Gastroesophageal sphincter (tissue), 4 donors: Measurements from ENCODE around the gene WDR5B. TPM values are rescaled to one million over a fixed set of nuclear protein-coding genes. Genes with fewer than 3 reads are reported as not detected.

Source experiments
- ATAC-seq: fragments of 150-250 bp; one replicate; pipeline ENCODE4 v1.9.1; 2016; ENCODE audit warnings: mild to moderate bottlenecking, moderate library complexity
- H3K27ac ChIP-seq, 4 donors: fragments of 200-600 bp; sonication (generic) in 3 of 4; 1 replicate in 3 of 4; 2 replicates in 1 of 4; pipeline ENCODE4 v1.5.1; 2016 to 2019
- H3K27me3 ChIP-seq: fragments of 200-600 bp; sonication (generic); one replicate; pipeline ENCODE4 v1.5.1; 2019
- H3K36me3 ChIP-seq, 2 donors: fragments of 200-600 bp; sonication (generic); one replicate each; pipeline ENCODE4 v1.5.1; 2019; ENCODE audit warnings: control low read depth in 1 of 2
- H3K4me1 ChIP-seq, 3 donors: fragments of 200-600 bp; sonication (generic); 1 replicate in 2 of 3; 2 replicates in 1 of 3; pipeline ENCODE4 v1.5.1; 2016 to 2019; ENCODE audit warnings: control low read depth in 2 of 3
- H3K4me3 ChIP-seq, 2 donors: fragments of 200-600 bp; sonication (generic); one replicate each; pipeline ENCODE4 v1.5.1; 2019; ENCODE audit warnings: mild to moderate bottlenecking in 1 of 2, moderate library complexity in 1 of 2
- H3K9me3 ChIP-seq, 3 donors: fragments of 200-600 bp; sonication (generic); one replicate each; pipeline ENCODE4 v1.5.1; 2017 to 2019; ENCODE audit warnings: control low read depth in 2 of 3
- CTCF ChIP-seq, 4 experiments: fragments of 200-600 bp in 2 of 4; fragments of 450-650 bp in 2 of 4; sonication (generic) in 1 of 4; IDR thresholded peaks; one replicate each; pipeline ENCODE4 v1.5.1; 2017 to 2019; ENCODE audit warnings: antibody characterized with exemption in 4 of 4, mild to moderate bottlenecking in 2 of 4, moderate library complexity in 2 of 4
- EP300 ChIP-seq: sonication (generic); formaldehyde crosslinking; IDR thresholded peaks from one replicate; pipeline ENCODE4 v1.6.1; 2017; ENCODE audit warnings: antibody characterized with exemption, mild to moderate bottlenecking
- POLR2A ChIP-seq, 2 donors: fragments of 450-650 bp; IDR thresholded peaks; one replicate each; pipeline ENCODE4 v1.6.1; 2017; ENCODE audit warnings: antibody characterized with exemption in 2 of 2, mild to moderate bottlenecking in 2 of 2, moderate library complexity in 1 of 2
- POLR2AphosphoS5 ChIP-seq: sonication (generic); formaldehyde crosslinking; IDR thresholded peaks from one replicate; pipeline ENCODE4 v1.6.1; 2017; ENCODE audit warnings: antibody characterized with exemption
- WGBS, 2 donors: methylation state at CpG; one replicate each; pipeline ENCODE4 v1.1.5; 2018; ENCODE audit warnings: low coverage in 1 of 2; 5-methylcytosine and 5-hydroxymethylcytosine counted together
- total RNA-seq, 4 donors: library from RNA; depleted of rRNA; stranded (reverse); fragments of >200 nt; gene quantifications; one replicate each; pipeline ENCODE4 v1.1.0, GENCODE V29; 2016

WDR5B gene
- total RNA-seq, 4 donors from 2014 or later, result 3.7 to 7.5 (median 4.1) TPM

- no peak for TF ChIP-seq POLR2AphosphoS5
- no peak for TF ChIP-seq POLR2A (IDR thresholded peaks at IDR 0.05)
- TF ChIP-seq EP300, result no peak
- TF ChIP-seq CTCF (IDR thresholded peaks at IDR 0.05), result no peak
- Histone ChIP-seq H3K27ac (no peak overlapping the region), H3K4me1 (peaks cover 0 to 21% (median 5%) of the 10 kb centered on the region in 3 donors), H3K9me3 (no peaks in the 10 kb centered on the region), H3K4me3 (no peak overlapping the region), H3K27me3 (no peaks in the 10 kb centered on the region), H3K36me3 (peaks cover 10 to 78% of the 10 kb centered on the region in 2 donors)
- 56 to 82% methylated on average over 1 to 4 of the region's 4 CpGs for WGBS, 2 donors
- ATAC-seq, result no peak
Observed at GRCh38 chr3:122410111-122410510, 5.8 kb downstream of the WDR5B start.

GRCh38 chr3:122409446-122409845 lies 6.4 kb downstream of the WDR5B start:
- 61 to 73% methylated on average over 3 to 4 of the region's 6 CpGs for WGBS, 2 donors

GRCh38 chr3:122407946-122408345 lies 7.9 kb downstream of the WDR5B start:
- Histone ChIP-seq H3K9me3 (no peaks in the 10 kb centered on the region), H3K27me3 (no peaks in the 10 kb centered on the region), H3K27ac (no peak overlapping the region), H3K36me3 (peaks cover 10 to 95% of the 10 kb centered on the region in 2 donors), H3K4me1 (no peaks in the 10 kb centered on the region), H3K4me3 (no peak overlapping the region)
- ATAC-seq, result no peak
- 67 to 100% methylated on average over 1 of the region's 1 CpG for WGBS, 2 donors
- TF ChIP-seq POLR2A (IDR thresholded peaks at IDR 0.05) (no peak), EP300 (no peak), POLR2AphosphoS5 (no peak), CTCF (IDR thresholded peaks at IDR 0.05) (no peak)

More at GRCh38 chr3:122409446-122409845, 6.4 kb downstream of the WDR5B start:
- no peak for ATAC-seq
- H3K4me1 ChIP-seq, result peaks cover 0 to 14% (median 0%) of the 10 kb centered on the region in 3 donors
- H3K27ac ChIP-seq, result no peak overlapping the region
- H3K27me3 ChIP-seq, result no peaks in the 10 kb centered on the region
- TF ChIP-seq EP300 (no peak), POLR2AphosphoS5 (no peak), CTCF (IDR thresholded peaks at IDR 0.05) (no peak), POLR2A (IDR thresholded peaks at IDR 0.05) (no peak)
- peaks cover 10 to 85% of the 10 kb centered on the region in 2 donors for H3K36me3 ChIP-seq
- H3K4me3 ChIP-seq, result no peak overlapping the region
- H3K9me3 ChIP-seq, result no peaks in the 10 kb centered on the region

GRCh38 chr3:122406198-122406597 lies 9.7 kb downstream of the WDR5B start:
- H3K27ac ChIP-seq, result no peak overlapping the region
- H3K9me3 ChIP-seq, result no peaks in the 10 kb centered on the region
- H3K27me3 ChIP-seq, result no peaks in the 10 kb centered on the region
- peaks cover 10 to 88% of the 10 kb centered on the region in 2 donors for H3K36me3 ChIP-seq
- no peak overlapping the region for H3K4me3 ChIP-seq
- TF ChIP-seq POLR2AphosphoS5 (no peak), EP300 (no peak), POLR2A (IDR thresholded peaks at IDR 0.05) (no peak), CTCF (IDR thresholded peaks at IDR 0.05) (no peak)
- ATAC-seq, result no peak
- 94 to 98% methylated on average over 2 to 4 of the region's 4 CpGs for WGBS, 2 donors
- no peaks in the 10 kb centered on the region for H3K4me1 ChIP-seq

- no peaks in the 10 kb centered on the region for H3K9me3 ChIP-seq
- H3K36me3 ChIP-seq, result peaks cover 10 to 76% of the 10 kb centered on the region in 2 donors
- no peaks in the 10 kb centered on the region for H3K4me1 ChIP-seq
- TF ChIP-seq POLR2A (IDR thresholded peaks at IDR 0.05) (no peak), POLR2AphosphoS5 (no peak), EP300 (no peak), CTCF (IDR thresholded peaks at IDR 0.05) (no peak)
- H3K27me3 ChIP-seq, result no peaks in the 10 kb centered on the region
- H3K27ac ChIP-seq, result no peak overlapping the region
- WGBS, 2 donors, result 79 to 100% methylated on average over 2 to 3 of the region's 3 CpGs
- no peak for ATAC-seq
- no peak overlapping the region for H3K4me3 ChIP-seq
Observed at GRCh38 chr3:122405015-122405414, 10.8 kb downstream of the WDR5B start.
